Erythroblast (primary cell): ENCODE results near the gene TUT4.

Source experiments
- GATA1 ChIP-seq: IDR thresholded peaks from 2 replicates; pipeline ENCODE4 v1.6.1; 2011; ENCODE audit warnings: low read depth, mild to moderate bottlenecking, control low read depth, low read length, moderate library complexity
- POLR2A ChIP-seq: IDR thresholded peaks from 2 replicates; pipeline ENCODE4 v1.6.1; 2011; ENCODE audit warnings: mild to moderate bottlenecking, low read length

DNA sequence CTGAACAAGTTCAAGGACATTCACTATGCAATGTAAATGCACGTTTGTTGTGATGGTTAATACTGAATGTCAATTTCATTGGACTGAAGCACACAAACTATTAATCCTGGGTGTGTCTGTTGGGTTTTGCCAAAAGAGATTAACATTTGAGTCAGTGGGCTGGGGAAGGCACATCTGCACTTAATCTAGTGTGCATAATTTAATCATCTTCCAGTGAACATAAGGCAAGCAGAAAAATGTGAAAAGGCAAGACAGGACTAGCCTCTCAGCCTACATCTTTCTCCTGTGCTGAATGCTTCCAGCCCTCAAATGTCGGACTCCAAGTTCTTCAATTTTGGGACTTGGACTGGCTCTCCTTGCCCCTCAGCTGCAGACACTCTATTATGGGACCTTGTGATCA, 108.4 kb downstream of the TUT4 start:
- TF ChIP-seq POLR2A (no peak), GATA1 (no peak)
